Duodenal mucosa (tissue), 2 donors: ENCODE measurements around the gene FMNL2.
A peak's percentile ranks its signal among the peaks of the same experiment; 100 is the strongest.

ENCODE experiments used
- H3K27ac ChIP-seq: one replicate; pipeline ENCODE4 v1.7.0; 2013; ENCODE audit warnings: low read depth, low read length
- H3K27me3 ChIP-seq, 2 donors: one replicate each; pipeline ENCODE4 v1.7.0; 2013; ENCODE audit warnings: low read length in 2 of 2, control low read depth in 1 of 2; ENCODE audit not compliant: insufficient read depth in 2 of 2, control insufficient read depth in 1 of 2
- H3K36me3 ChIP-seq, 2 donors: one replicate each; pipeline ENCODE4 v1.7.0; 2013; ENCODE audit warnings: low read length in 2 of 2, control low read depth in 1 of 2; ENCODE audit not compliant: insufficient read depth in 2 of 2, control insufficient read depth in 1 of 2
- H3K4me1 ChIP-seq, 2 donors: one replicate each; pipeline ENCODE4 v1.7.0; 2013; ENCODE audit warnings: low read length in 2 of 2, control low read depth in 1 of 2; ENCODE audit not compliant: insufficient read depth in 2 of 2, control insufficient read depth in 1 of 2
- H3K4me3 ChIP-seq, 2 donors: one replicate each; pipeline ENCODE4 v1.7.0; 2013; ENCODE audit warnings: low read length in 2 of 2, low read depth in 1 of 2
- H3K9ac ChIP-seq, 2 donors: one replicate each; pipeline ENCODE4 v1.7.0; 2013; ENCODE audit warnings: low read length in 2 of 2, low read depth in 1 of 2
- H3K9me3 ChIP-seq, 2 donors: one replicate each; pipeline ENCODE4 v1.7.0; 2013; ENCODE audit warnings: low read length in 2 of 2, control low read depth in 1 of 2; ENCODE audit not compliant: control insufficient read depth in 1 of 2

Gene FMNL2

GRCh38 chr2:152646775-152647174 lies 311.8 kb downstream of the FMNL2 start:
- H3K9me3 ChIP-seq, result no peaks in the 10 kb centered on the region
- no peak overlapping the region for H3K9ac ChIP-seq
- H3K27ac ChIP-seq, result no peak overlapping the region
- no peaks in the 10 kb centered on the region for H3K27me3 ChIP-seq
- H3K4me1 ChIP-seq, result peaks cover 10 to 17% of the 10 kb centered on the region in 2 donors
- H3K36me3 ChIP-seq, result peaks cover 0 to 14% of the 10 kb centered on the region in 2 donors
- no peak overlapping the region for H3K4me3 ChIP-seq

- Histone ChIP-seq H3K9ac (no peak overlapping the region), H3K4me3 (peak overlapping the region in 1 of 2 donors; percentile 10), H3K4me1 (peaks cover 10 to 17% of the 10 kb centered on the region in 2 donors), H3K27me3 (no peaks in the 10 kb centered on the region), H3K36me3 (peaks cover 0 to 19% of the 10 kb centered on the region in 2 donors), H3K9me3 (no peaks in the 10 kb centered on the region), H3K27ac (no peak overlapping the region)
Measured at GRCh38 chr2:152647552-152647951, 312.6 kb downstream of the FMNL2 start.

- peaks cover 10 to 17% of the 10 kb centered on the region in 2 donors for H3K4me1 ChIP-seq
- no peaks in the 10 kb centered on the region for H3K9me3 ChIP-seq
- no peak overlapping the region for H3K4me3 ChIP-seq
- H3K27me3 ChIP-seq, result no peaks in the 10 kb centered on the region
- H3K36me3 ChIP-seq, result peaks cover 0 to 17% of the 10 kb centered on the region in 2 donors
- H3K9ac ChIP-seq, result no peak overlapping the region
- H3K27ac ChIP-seq, result no peak overlapping the region
Measured at GRCh38 chr2:152648336-152648735, 313.4 kb downstream of the FMNL2 start.

GRCh38 chr2:152649997-152650396 lies 315.0 kb downstream of the FMNL2 start:
- Histone ChIP-seq H3K27ac (no peak overlapping the region), H3K36me3 (peaks cover 0 to 22% of the 10 kb centered on the region in 2 donors), H3K4me3 (no peak overlapping the region), H3K4me1 (peaks cover 10 to 17% of the 10 kb centered on the region in 2 donors), H3K27me3 (no peaks in the 10 kb centered on the region), H3K9me3 (no peaks in the 10 kb centered on the region), H3K9ac (no peak overlapping the region)

GRCh38 chr2:152650768-152651371 lies 315.9 kb downstream of the FMNL2 start:
- Histone ChIP-seq H3K4me3 (no peak overlapping the region), H3K4me1 (peaks cover 10 to 17% of the 10 kb centered on the region in 2 donors), H3K36me3 (peaks cover 1 to 22% of the 10 kb centered on the region in 2 donors), H3K27ac (no peak overlapping the region), H3K9me3 (no peaks in the 10 kb centered on the region), H3K27me3 (no peaks in the 10 kb centered on the region), H3K9ac (no peak overlapping the region)

- no peak overlapping the region for H3K4me3 ChIP-seq
- peaks cover 4 to 32% of the 10 kb centered on the region in 2 donors for H3K36me3 ChIP-seq
- no peak overlapping the region for H3K27ac ChIP-seq
Measured at GRCh38 chr2:152651834-152652233, 316.9 kb downstream of the FMNL2 start.

GRCh38 chr2:152655880-152656279 lies 320.9 kb downstream of the FMNL2 start:
- Histone ChIP-seq H3K9ac (no peak overlapping the region), H3K4me3 (no peak overlapping the region), H3K27me3 (no peaks in the 10 kb centered on the region), H3K36me3 (peaks cover 29 to 69% of the 10 kb centered on the region in 2 donors), H3K4me1 (no peaks in the 10 kb centered on the region), H3K27ac (no peak overlapping the region), H3K9me3 (no peaks in the 10 kb centered on the region)

More at GRCh38 chr2:152651834-152652233, 316.9 kb downstream of the FMNL2 start:
- H3K27me3 ChIP-seq, result no peaks in the 10 kb centered on the region
- no peak overlapping the region for H3K9ac ChIP-seq
- H3K4me1 ChIP-seq, result peaks cover 9 to 17% of the 10 kb centered on the region in 2 donors
- no peaks in the 10 kb centered on the region for H3K9me3 ChIP-seq

- no peak overlapping the region for H3K9ac ChIP-seq
- no peaks in the 10 kb centered on the region for H3K9me3 ChIP-seq
- H3K27me3 ChIP-seq, result no peaks in the 10 kb centered on the region
- no peak overlapping the region for H3K4me3 ChIP-seq
- H3K36me3 ChIP-seq, result peaks cover 39 to 73% of the 10 kb centered on the region in 2 donors
- H3K27ac ChIP-seq, result no peak overlapping the region
- H3K4me1 ChIP-seq, result no peaks in the 10 kb centered on the region
Measured at GRCh38 chr2:152657043-152657442, 322.1 kb downstream of the FMNL2 start.

GRCh38 chr2:152658221-152658620 lies 323.2 kb downstream of the FMNL2 start:
- Histone ChIP-seq H3K9me3 (no peaks in the 10 kb centered on the region), H3K27me3 (no peaks in the 10 kb centered on the region), H3K9ac (no peak overlapping the region), H3K27ac (no peak overlapping the region), H3K4me3 (no peak overlapping the region), H3K4me1 (no peaks in the 10 kb centered on the region), H3K36me3 (peaks cover 41 to 70% of the 10 kb centered on the region in 2 donors)

GRCh38 chr2:152661076-152661475 lies 326.1 kb downstream of the FMNL2 start:
- Histone ChIP-seq H3K36me3 (peaks cover 46 to 82% of the 10 kb centered on the region in 2 donors), H3K4me1 (no peaks in the 10 kb centered on the region), H3K4me3 (no peak overlapping the region), H3K9ac (no peak overlapping the region), H3K27me3 (no peaks in the 10 kb centered on the region), H3K9me3 (no peaks in the 10 kb centered on the region), H3K27ac (no peak overlapping the region)
